HEK293T (cell line): Measurements from ENCODE around the gene TMPRSS7.
A peak's percentile ranks its signal among the peaks of the same experiment; 100 is the strongest.

Experiments used
- CTCF ChIA-PET: fragments of 350-600 bp; formaldehyde crosslinking; extraction: SDS; loops from one replicate; lab custom pipeline; 2021; ENCODE audit warnings: antibody characterized with exemption, inconsistent platforms; lab: Yijun Ruan, JAX
- POLR2A ChIA-PET: fragments of 350-600 bp; formaldehyde crosslinking; extraction: SDS; loops from one replicate; lab custom pipeline; 2020; ENCODE audit warnings: antibody characterized with exemption, inconsistent platforms; lab: Yijun Ruan, JAX
- DNase-seq: peaks from one replicate; pipeline ENCODE4 v3.0.0; 2012; ENCODE audit warnings: mixed read lengths; ENCODE audit errors: extremely low spot score
- ARNT ChIP-seq: fragments of 450-650 bp; IDR thresholded peaks from 2 replicates; pipeline ENCODE4 v1.6.1; 2017; ENCODE audit warnings: mild to moderate bottlenecking
- BHLHE40 ChIP-seq: fragments of 450-650 bp; IDR thresholded peaks from 2 replicates; pipeline ENCODE4 v1.6.1; 2016; ENCODE audit warnings: mild to moderate bottlenecking, moderate library complexity, borderline replicate concordance
- CTBP1 ChIP-seq: fragments of 450-650 bp; IDR thresholded peaks from 2 replicates; pipeline ENCODE4 v1.6.1; 2016; ENCODE audit warnings: borderline replicate concordance
- ELF4 ChIP-seq: fragments of 450-650 bp; IDR thresholded peaks from 2 replicates; pipeline ENCODE4 v1.6.1; 2017; ENCODE audit warnings: antibody characterized with exemption
- FOXA1 ChIP-seq: fragments of 450-650 bp; IDR thresholded peaks from 2 replicates; pipeline ENCODE4 v1.6.1; 2016; ENCODE audit warnings: mild to moderate bottlenecking
- FOXK2 ChIP-seq: fragments of 450-650 bp; IDR thresholded peaks from 2 replicates; pipeline ENCODE4 v1.6.1; 2016; ENCODE audit warnings: mild to moderate bottlenecking
- FOXM1 ChIP-seq: fragments of 450-650 bp; IDR thresholded peaks from 2 replicates; pipeline ENCODE4 v1.6.1; 2017; ENCODE audit warnings: mild to moderate bottlenecking, borderline replicate concordance
- HDGF ChIP-seq: fragments of 450-650 bp; IDR thresholded peaks from 2 replicates; pipeline ENCODE4 v1.6.1; 2017; ENCODE audit warnings: antibody characterized with exemption, borderline replicate concordance
- L3MBTL2 ChIP-seq: fragments of 450-650 bp; conservative IDR thresholded peaks from 2 replicates; pipeline ENCODE4 v1.6.1; 2016; ENCODE audit warnings: mild to moderate bottlenecking
- LEF1 ChIP-seq: fragments of 450-650 bp; IDR thresholded peaks from 2 replicates; pipeline ENCODE4 v1.6.1; 2017; ENCODE audit warnings: mild to moderate bottlenecking, borderline replicate concordance
- NFRKB ChIP-seq: fragments of 450-650 bp; IDR thresholded peaks from 2 replicates; pipeline ENCODE4 v1.6.1; 2016; ENCODE audit warnings: mild to moderate bottlenecking, moderate library complexity
- SP1 ChIP-seq: fragments of 450-650 bp; IDR thresholded peaks from 2 replicates; pipeline ENCODE4 v1.6.1; 2017
- SUZ12 ChIP-seq: fragments of 450-650 bp; IDR thresholded peaks from 2 replicates; pipeline ENCODE4 v1.6.1; 2016; ENCODE audit warnings: mild to moderate bottlenecking
- TARDBP ChIP-seq: fragments of 450-650 bp; IDR thresholded peaks from 2 replicates; pipeline ENCODE4 v1.6.1; 2016
- ZNF384 ChIP-seq: fragments of 450-650 bp; IDR thresholded peaks from 2 replicates; pipeline ENCODE4 v1.6.1; 2016
- TF ChIP-seq, protein P1 (sequence below): fragments of 450-650 bp; IDR thresholded peaks from 2 replicates; pipeline ENCODE4 v1.6.1; 2016

TMPRSS7 gene

DNA sequence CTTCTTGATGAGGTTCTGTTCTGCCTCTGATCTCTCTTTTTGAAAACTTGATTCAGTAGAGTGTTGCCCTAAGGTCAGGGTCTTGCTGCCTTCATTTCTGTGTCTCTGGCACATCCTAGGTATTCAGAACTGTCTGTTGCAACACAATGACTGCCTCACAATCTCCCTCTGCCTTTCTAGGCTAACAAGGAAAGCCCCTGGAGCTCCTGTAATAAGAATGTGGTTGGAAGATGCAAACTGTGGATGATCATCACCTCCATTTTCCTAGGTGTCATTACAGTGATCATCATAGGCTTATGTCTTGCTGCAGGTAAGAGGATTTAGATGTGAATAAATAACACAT lies 58.6 kb downstream of the TMPRSS7 start:
- TF ChIP-seq FOXM1 (no peak), L3MBTL2 (no peak)
- DNase-seq: no peak
- CTCF ChIA-PET: no interaction called here
- POLR2A ChIA-PET: no interaction called here

DNA sequence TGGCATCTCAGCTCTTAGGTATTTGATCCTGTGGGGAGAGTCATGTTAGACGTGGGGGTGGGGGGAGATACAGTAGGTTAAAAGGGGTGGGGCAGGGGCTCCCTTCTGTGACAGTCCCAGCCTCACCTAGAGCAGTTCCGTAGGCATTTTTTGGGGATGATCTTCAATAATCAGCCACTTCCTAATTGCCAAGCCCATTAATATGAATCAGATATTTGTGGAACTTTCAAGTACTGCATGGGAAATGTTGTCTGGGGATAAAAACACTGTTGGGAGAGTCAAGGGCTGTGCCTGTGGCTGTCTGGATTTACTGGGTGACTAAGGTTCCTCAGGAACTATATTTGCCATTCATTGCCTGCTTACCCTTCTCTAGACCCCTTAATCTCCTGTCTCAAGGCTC lies 61.2 kb downstream of the TMPRSS7 start:
- ChIA-PET CTCF (no interaction called here), POLR2A (no interaction called here)
- no peak for DNase-seq
- TF ChIP-seq FOXM1 (no peak), TARDBP (no peak), SP1 (no peak), NFRKB (no peak), L3MBTL2 (no peak), LEF1 (no peak), FOXA1 (no peak), BHLHE40 (no peak)
- TF ChIP-seq, protein P1, sequence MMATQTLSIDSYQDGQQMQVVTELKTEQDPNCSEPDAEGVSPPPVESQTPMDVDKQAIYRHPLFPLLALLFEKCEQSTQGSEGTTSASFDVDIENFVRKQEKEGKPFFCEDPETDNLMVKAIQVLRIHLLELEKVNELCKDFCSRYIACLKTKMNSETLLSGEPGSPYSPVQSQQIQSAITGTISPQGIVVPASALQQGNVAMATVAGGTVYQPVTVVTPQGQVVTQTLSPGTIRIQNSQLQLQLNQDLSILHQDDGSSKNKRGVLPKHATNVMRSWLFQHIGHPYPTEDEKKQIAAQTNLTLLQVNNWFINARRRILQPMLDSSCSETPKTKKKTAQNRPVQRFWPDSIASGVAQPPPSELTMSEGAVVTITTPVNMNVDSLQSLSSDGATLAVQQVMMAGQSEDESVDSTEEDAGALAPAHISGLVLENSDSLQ: no peak

DNA sequence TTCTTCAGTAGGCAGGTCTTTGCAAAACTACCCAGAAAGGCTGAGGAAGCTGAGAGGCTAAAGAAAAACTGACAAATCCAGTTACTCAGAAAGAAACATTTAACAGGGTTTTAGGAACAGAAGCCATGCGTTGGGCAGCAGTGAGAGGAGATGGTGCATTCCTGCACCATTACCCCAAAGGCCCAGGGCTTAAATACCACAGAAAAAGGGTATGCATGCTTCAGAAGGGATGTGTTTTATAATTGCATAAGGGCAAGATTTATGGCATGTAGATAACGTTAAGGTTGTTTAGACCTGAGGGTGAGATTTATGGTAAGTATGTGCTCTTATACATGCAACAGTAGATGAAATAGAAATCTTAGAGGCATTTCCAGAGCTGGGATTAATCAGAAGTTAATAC lies 61.6 kb downstream of the TMPRSS7 start:
- no peak for DNase-seq
- POLR2A ChIA-PET: no interaction called here
- CTCF ChIA-PET: no interaction called here
- TF ChIP-seq NFRKB (no peak), ARNT (no peak), SUZ12 (no peak), FOXM1 (no peak)
- TF ChIP-seq, protein P1: peak; percentile 42; the same call in 1 of the 2 replicates

DNA sequence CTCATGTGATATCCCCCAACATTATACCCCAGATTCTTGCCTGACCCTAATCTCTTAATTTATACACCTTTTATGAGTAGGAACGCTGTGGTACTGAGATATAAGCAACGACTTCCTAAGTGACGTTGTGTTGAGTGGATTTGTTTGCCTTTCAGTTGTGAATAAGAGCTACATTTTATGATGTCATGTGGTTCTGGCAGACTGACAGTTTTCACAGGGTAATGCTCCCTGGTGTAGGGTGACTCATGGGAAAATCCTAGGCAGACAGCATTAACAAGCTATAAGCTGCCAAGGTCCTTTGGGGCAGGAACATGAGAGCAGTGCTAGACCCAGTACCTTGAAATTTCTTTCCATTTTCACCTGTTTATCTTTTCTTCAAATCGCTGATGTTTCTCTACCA lies 62.8 kb downstream of the TMPRSS7 start:
- ChIA-PET POLR2A (interaction anchor here (1.1 kb wide), 2 partner anchors 11 to 118 kb away, joined by 3 to 6 read pairs; partner anchors contain the start of gene C3orf52), CTCF (interaction anchor here (2.0 kb wide), 1 partner anchor 14 kb away, joined by 16 read pairs; no protein-coding TSS in a partner anchor)
- DNase-seq: peak; percentile 50
- TF ChIP-seq SUZ12: no peak
- TF ChIP-seq, protein P1: peak; percentile 87
- no peak for TF ChIP-seq ZNF384
- TF ChIP-seq BHLHE40: no peak

DNA sequence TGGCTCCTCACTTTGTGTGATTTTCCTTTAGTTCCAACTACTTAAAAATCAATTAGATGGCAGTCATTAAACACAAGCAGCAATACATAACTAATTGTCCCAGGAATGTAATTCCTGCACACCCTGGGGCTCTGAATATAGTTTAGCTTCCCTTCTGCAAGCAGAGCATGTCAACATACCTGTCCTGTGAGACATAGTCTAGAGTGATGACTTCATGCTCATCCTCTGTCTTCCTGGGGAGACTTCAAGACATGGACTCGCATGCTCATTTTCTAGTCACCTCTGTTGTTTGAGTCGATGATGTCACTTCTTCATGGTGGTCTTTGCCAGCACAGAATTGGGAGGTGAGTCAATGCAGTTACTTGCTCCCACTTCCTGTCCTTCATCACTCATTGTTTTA lies 67.4 kb downstream of the TMPRSS7 start:
- ChIA-PET POLR2A (no interaction called here), CTCF (interaction anchor here (1.2 kb wide), 1 partner anchor 10 kb away, joined by 4 read pairs; no protein-coding TSS in a partner anchor)
- TF ChIP-seq FOXK2: no peak
- TF ChIP-seq BHLHE40: no peak
- no peak for TF ChIP-seq FOXA1
- no peak for TF ChIP-seq SP1
- no peak for TF ChIP-seq NFRKB
- no peak for TF ChIP-seq TARDBP
- TF ChIP-seq ELF4: no peak
- no peak for TF ChIP-seq SUZ12
- TF ChIP-seq, protein P1: no peak
- no peak for TF ChIP-seq ZNF384
- DNase-seq: no peak

DNA sequence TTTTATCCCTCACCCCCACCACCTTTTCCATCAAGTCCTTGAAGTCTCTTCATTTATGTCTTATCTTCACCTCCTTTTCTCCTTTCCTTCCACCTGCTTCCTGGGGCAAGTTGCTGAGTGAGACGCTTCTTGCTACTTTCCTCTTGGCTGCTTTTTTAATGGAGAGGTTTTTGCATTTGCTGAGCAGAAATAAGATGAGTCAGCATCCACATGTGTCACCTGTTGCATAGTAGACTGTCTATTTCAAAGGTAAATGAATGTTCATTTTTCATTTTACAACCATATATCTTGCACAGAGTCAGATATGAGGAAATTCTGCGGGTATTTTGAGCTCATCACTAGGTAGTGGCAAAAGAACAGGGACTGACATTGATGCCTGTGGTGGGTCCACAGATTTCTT lies 70.2 kb downstream of the TMPRSS7 start:
- ChIA-PET POLR2A (no interaction called here), CTCF (no interaction called here)
- DNase-seq: no peak
- TF ChIP-seq ARNT: no peak
- no peak for TF ChIP-seq SP1
- TF ChIP-seq L3MBTL2: no peak
- TF ChIP-seq LEF1: no peak
- TF ChIP-seq CTBP1: no peak
- TF ChIP-seq FOXA1: no peak
- no peak for TF ChIP-seq TARDBP
- TF ChIP-seq SUZ12: no peak
- TF ChIP-seq, protein P1: no peak
- TF ChIP-seq NFRKB: no peak

DNA sequence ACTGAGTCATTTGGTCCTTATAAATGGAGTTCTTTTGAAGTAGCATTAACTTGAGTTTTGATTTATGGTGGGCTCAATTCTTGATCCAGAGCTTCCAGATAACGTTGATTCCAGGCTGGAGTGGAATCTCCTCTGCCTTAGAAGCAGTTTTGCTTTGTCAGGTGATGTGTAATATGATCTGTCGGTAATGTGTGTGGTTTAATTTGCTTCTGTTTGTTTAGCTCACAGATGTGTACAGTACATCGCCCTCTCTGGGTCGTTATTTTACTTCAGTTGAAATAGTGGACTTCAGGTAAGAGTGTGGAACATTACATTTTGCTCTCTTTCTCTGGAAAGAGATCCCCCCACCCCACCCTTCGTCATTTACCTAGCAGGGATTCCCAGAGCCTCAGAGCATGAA lies 74.8 kb downstream of the TMPRSS7 start:
- DNase-seq: no peak
- CTCF ChIA-PET: interaction anchor here (0.7 kb wide), 1 partner anchor 28 kb away, joined by 3 read pairs; no protein-coding TSS in a partner anchor
- no peak for TF ChIP-seq CTBP1
- TF ChIP-seq L3MBTL2: no peak
- TF ChIP-seq, protein P1: no peak
- no peak for TF ChIP-seq BHLHE40
- no peak for TF ChIP-seq ELF4
- no peak for TF ChIP-seq NFRKB
- TF ChIP-seq ZNF384: no peak
- no peak for TF ChIP-seq SP1
- no peak for TF ChIP-seq HDGF
- TF ChIP-seq SUZ12: no peak
- no peak for TF ChIP-seq FOXA1
- TF ChIP-seq ARNT: no peak
- no peak for TF ChIP-seq TARDBP
- TF ChIP-seq FOXK2: no peak
- TF ChIP-seq LEF1: no peak
- no peak for TF ChIP-seq FOXM1
- POLR2A ChIA-PET: interaction anchor here (1.6 kb wide), 1 partner anchor 131 kb away, joined by 3 read pairs; the partner anchor contains the start of gene ABHD10
